Ascending aorta (tissue), 2 donors: ENCODE data around the gene PKD1L1. TPM values are rescaled to one million over a fixed set of nuclear protein-coding genes. Genes with fewer than 3 reads are reported as not detected.
"Not testable (repeated sequence)": the region's sequence is repeated elsewhere in the genome, so short reads cannot be mapped to it uniquely, and the experiment has no call there.

Source experiments
- DNase-seq, 2 donors: peaks; one replicate each; pipeline ENCODE4 v3.0.0-alpha.2; 2019; ENCODE audit warnings: low spot score in 2 of 2
- H3K27ac ChIP-seq, 2 donors: fragments of 200-600 bp; sonication (generic); one replicate each; pipeline ENCODE4 v1.5.1; 2016 to 2017; ENCODE audit warnings: mild to moderate bottlenecking in 1 of 2
- H3K27me3 ChIP-seq: fragments of 200-600 bp; sonication (generic); one replicate; pipeline ENCODE4 v1.5.1; 2017
- H3K36me3 ChIP-seq, 2 donors: fragments of 200-600 bp; sonication (generic); one replicate each; pipeline ENCODE4 v1.5.1; 2016
- H3K4me1 ChIP-seq, 2 donors: fragments of 200-600 bp; sonication (generic); one replicate each; pipeline ENCODE4 v1.5.1; 2016 to 2017; ENCODE audit warnings: mild to moderate bottlenecking in 1 of 2
- H3K4me3 ChIP-seq, 2 donors: fragments of 200-600 bp; sonication (generic); one replicate each; pipeline ENCODE4 v1.5.1; 2016 to 2017; ENCODE audit warnings: mild to moderate bottlenecking in 1 of 2
- H3K9me3 ChIP-seq, 2 donors: fragments of 200-600 bp; sonication (generic); one replicate each; pipeline ENCODE4 v1.5.1; 2016
- intact Hi-C: fragments of 100-400 bp; cut with DNase I; formaldehyde crosslinking; loops from one replicate; pipeline ENCODE4 v1.15.1; 2023
- total RNA-seq: library from RNA; depleted of rRNA; stranded (reverse); fragments of >200 nt; gene quantifications from one replicate; pipeline ENCODE4 v1.1.0, GENCODE V29; 2016
- TF ChIP-seq, protein P1 (sequence below), 3 experiments: fragments of 200-600 bp in 2 of 3; fragments of 450-650 bp in 1 of 3; sonication (generic) in 2 of 3; IDR thresholded peaks; one replicate each; pipeline ENCODE4 v1.5.1; 2016 to 2019; ENCODE audit warnings: antibody characterized with exemption in 3 of 3, mild to moderate bottlenecking in 1 of 3, moderate library complexity in 1 of 3

The PKD1L1 gene
- total RNA-seq, 1 donor from 2014 or later: 1.1 TPM

DNA sequence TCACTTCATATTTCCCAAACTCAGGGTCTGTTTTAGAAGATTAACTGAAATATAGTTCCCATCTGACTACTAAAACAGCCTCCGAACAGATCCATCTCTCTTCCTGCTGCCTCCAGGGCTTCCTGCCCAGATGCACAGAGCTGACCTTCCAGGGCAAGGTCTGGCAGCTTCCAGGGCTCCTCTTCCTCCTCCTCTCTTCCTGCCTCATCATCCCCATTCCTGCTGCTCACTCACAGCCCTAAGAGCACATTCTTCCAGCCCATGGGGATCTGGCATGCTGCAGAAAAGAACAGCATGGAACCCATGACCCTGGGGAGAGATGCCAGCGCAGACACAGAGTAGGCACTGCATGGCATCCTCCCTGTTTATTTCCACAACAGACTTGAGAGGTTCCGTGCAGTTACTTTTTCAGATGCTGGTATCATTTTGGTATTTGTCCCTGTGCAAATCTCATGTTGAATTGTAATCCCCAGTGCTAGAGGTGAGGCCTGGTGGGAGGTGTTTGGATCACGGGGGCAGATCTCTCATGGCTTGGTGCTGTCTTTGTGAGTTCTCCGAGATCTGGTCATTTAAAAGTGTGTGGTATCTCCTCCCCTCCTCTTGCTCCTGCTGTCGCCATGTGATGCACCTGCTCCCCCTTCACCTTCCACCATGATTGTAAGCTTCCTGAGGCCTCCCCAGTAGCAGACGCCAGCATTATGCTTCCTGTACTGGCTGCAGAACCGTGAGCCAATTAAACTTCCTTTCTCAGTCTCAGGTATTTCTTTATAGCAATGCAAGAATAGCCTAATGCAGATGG, 4.4 kb downstream of the PKD1L1 start:
- intact Hi-C loops: loop anchor here (2.0 to 10.0 kb wide), 3 partner anchors 35 to 679 kb away; partner anchors contain the start of gene HUS1
- Histone ChIP-seq H3K27me3 (no peaks in the 10 kb centered on the region), H3K9me3 (no peaks in the 10 kb centered on the region), H3K4me3 (no peak overlapping the region), H3K36me3 (no peaks in the 10 kb centered on the region), H3K4me1 (peaks cover 7 to 16% of the 10 kb centered on the region in 2 donors), H3K27ac (no peak overlapping the region)
- TF ChIP-seq, protein P1, sequence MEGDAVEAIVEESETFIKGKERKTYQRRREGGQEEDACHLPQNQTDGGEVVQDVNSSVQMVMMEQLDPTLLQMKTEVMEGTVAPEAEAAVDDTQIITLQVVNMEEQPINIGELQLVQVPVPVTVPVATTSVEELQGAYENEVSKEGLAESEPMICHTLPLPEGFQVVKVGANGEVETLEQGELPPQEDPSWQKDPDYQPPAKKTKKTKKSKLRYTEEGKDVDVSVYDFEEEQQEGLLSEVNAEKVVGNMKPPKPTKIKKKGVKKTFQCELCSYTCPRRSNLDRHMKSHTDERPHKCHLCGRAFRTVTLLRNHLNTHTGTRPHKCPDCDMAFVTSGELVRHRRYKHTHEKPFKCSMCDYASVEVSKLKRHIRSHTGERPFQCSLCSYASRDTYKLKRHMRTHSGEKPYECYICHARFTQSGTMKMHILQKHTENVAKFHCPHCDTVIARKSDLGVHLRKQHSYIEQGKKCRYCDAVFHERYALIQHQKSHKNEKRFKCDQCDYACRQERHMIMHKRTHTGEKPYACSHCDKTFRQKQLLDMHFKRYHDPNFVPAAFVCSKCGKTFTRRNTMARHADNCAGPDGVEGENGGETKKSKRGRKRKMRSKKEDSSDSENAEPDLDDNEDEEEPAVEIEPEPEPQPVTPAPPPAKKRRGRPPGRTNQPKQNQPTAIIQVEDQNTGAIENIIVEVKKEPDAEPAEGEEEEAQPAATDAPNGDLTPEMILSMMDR (IDR thresholded peaks at IDR 0.05): no peak
- peak in 1 of 2 donors; percentile 39 for DNase-seq

DNA sequence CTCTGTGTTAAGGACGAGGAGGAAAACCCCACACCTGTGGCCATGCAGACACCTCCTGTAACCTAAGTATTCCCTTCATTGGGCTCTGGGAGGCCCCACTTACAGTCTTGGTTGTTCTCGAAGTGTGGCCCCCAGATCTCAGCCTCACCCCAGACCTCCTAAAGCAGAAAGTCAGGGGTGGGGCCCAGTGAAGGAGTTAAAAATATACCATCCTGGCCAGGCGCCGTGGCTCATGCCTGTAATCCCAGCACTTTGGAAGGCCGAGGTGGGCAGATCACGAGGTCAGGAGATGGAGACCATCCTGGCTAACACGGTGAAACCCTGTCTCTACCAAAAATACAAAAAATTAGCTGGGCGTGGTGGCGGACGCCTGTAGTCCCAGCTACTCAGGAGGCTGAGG, 5.6 kb downstream of the PKD1L1 start:
- H3K4me3 ChIP-seq, H3K36me3 ChIP-seq, H3K27me3 ChIP-seq, H3K9me3 ChIP-seq, H3K27ac ChIP-seq: not testable (repeated sequence)
- peak in 1 of 2 donors; percentile 34 for DNase-seq
- peaks cover 7 to 16% of the 10 kb centered on the region in 2 donors for H3K4me1 ChIP-seq
- intact Hi-C loops: loop anchor here (2.0 to 10.0 kb wide), 3 partner anchors 36 to 678 kb away; partner anchors contain the start of gene HUS1

DNA sequence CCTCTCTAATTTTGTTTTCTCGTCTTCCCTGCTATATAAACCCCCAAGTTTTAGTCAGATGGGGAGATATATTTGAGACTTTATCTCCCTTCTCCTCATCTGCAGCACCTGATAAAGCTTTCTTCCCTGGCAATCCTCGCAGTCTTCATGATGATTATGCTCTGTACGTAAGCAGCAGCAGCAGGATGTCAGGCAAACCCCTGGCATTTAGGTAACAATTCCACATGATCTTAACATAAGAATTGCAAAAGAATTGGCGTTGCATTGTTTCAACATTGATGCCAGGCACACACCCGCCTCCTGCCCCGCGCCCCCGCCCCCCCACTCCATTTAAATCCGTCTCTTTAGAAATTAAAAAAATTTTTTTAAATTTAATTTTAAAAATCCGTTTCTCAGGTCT, 6.1 kb downstream of the PKD1L1 start:
- no peak overlapping the region for H3K4me3 ChIP-seq
- no peaks in the 10 kb centered on the region for H3K9me3 ChIP-seq
- H3K27ac ChIP-seq: peak overlapping the region; percentile 76 to 89
- TF ChIP-seq, protein P1 (IDR thresholded peaks at IDR 0.05): no peak
- intact Hi-C loops: loop anchor here (2.0 to 10.0 kb wide), 3 partner anchors 37 to 677 kb away; partner anchors contain the start of gene HUS1
- peaks cover 7 to 16% of the 10 kb centered on the region in 2 donors for H3K4me1 ChIP-seq
- H3K27me3 ChIP-seq: no peaks in the 10 kb centered on the region
- DNase-seq: no peak
- H3K36me3 ChIP-seq: no peaks in the 10 kb centered on the region

DNA sequence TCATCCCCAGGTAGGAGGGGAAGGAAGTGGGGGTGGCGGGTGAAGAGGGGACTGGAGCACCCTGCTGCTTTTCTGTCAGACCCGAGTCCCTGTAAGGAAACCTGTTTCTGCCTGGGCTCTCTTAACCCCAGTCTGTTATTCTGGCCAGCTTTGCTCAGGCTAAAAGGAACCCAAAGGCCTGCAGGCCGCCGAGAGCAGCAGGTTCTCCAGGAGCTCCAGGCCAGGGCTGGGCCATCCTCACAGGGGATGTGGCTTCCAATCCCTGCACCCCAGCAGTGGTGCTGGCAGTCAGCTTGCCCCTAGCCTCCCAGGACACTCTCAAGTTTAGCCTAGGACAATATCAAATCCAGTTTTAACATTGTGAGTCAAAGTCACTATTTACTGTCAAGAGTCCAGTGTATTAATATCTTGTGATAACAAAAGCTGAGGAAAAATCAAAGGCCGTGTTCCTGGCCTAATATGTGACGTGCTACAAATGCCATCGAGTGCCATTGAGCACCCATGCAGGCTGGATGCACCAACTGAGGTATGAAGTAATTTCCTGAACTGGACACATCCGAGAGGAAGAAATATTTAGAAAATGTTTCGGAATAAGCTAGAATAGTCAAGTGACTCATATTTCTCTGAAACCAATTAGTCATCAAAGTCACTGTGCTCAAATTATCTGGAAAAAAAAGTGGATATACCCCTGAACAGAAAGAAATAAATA, 7.0 kb downstream of the PKD1L1 start:
- H3K4me1 ChIP-seq: peaks cover 7 to 16% of the 10 kb centered on the region in 2 donors
- TF ChIP-seq, protein P1 (IDR thresholded peaks at IDR 0.05): no peak
- no peaks in the 10 kb centered on the region for H3K9me3 ChIP-seq
- no peaks in the 10 kb centered on the region for H3K36me3 ChIP-seq
- intact Hi-C loops: loop anchor here (10.0 kb wide), 2 partner anchors 366 to 676 kb away; no protein-coding TSS in a partner anchor
- peak in 1 of 2 donors; percentile 89 for DNase-seq
- no peaks in the 10 kb centered on the region for H3K27me3 ChIP-seq
- peak overlapping the region; percentile 76 to 89 for H3K27ac ChIP-seq
- H3K4me3 ChIP-seq: no peak overlapping the region

DNA sequence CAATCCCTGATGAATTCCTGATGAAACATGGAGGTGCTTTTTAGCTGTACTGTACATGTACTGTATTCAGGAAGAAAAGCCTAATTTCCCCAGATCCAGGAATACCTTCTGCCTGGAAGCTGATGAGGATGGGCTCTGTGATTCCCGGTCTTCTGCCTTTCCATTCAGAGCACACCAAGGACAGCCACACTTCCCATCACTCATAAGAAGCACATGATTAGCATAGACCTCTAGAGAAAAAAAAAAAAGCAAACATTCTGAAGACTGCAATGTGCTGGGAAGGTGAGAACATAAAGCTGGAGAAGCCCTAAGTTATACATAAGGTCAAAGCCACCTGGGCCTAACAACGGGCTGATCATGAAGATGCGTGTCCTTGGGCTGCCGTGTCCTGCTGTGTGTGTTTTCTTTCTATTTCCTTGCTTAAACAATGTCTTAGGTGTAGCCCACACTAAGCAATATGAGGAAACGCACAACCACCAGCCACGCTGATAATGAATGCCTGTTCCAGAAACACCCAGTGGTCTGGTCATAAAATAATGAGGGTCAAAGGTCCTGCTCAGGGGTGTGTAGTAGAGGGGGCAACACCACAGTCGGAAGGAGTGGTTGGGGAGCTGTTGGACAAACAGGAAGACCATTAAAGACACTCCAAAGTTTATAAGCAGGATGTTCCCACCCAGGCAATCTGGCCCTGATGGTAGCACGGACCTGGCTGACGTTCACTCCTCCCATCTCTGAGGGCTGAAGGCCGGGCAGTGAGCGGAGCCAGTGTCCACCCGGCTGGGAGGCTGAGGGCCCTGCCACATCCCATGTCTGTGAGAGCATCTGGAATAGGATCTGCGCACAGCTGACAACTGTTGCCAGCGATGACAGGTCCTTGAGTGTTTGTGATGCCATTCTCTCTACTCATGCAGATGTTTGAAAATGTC, 7.9 kb downstream of the PKD1L1 start:
- Histone ChIP-seq H3K4me1 (peaks cover 7 to 16% of the 10 kb centered on the region in 2 donors), H3K27ac (peak overlapping the region; percentile 76 to 89), H3K36me3 (no peaks in the 10 kb centered on the region), H3K9me3 (no peaks in the 10 kb centered on the region), H3K4me3 (no peak overlapping the region), H3K27me3 (no peaks in the 10 kb centered on the region)
- TF ChIP-seq, protein P1 (IDR thresholded peaks at IDR 0.05): no peak
- DNase-seq: no peak
- intact Hi-C loops: loop anchor here (10.0 kb wide), 2 partner anchors 366 to 676 kb away; no protein-coding TSS in a partner anchor
